Uterus (tissue), 2 donors: ENCODE results near the gene IL10RA.

Experiments
- POLR2A ChIP-seq, 2 donors: fragments of 450-650 bp; IDR thresholded peaks; one replicate each; pipeline ENCODE4 v1.6.1; 2016; ENCODE audit warnings: antibody characterized with exemption in 2 of 2, mild to moderate bottlenecking in 1 of 2, moderate library complexity in 1 of 2
- TF ChIP-seq, protein P1 (sequence below), 4 experiments: fragments of 200-600 bp in 2 of 4; fragments of 450-650 bp in 2 of 4; sonication (generic) in 2 of 4; IDR thresholded peaks; one replicate each; pipeline ENCODE4 v1.5.1; 2016 to 2019; ENCODE audit warnings: antibody characterized with exemption in 4 of 4, mild to moderate bottlenecking in 2 of 4, moderate library complexity in 1 of 4

DNA sequence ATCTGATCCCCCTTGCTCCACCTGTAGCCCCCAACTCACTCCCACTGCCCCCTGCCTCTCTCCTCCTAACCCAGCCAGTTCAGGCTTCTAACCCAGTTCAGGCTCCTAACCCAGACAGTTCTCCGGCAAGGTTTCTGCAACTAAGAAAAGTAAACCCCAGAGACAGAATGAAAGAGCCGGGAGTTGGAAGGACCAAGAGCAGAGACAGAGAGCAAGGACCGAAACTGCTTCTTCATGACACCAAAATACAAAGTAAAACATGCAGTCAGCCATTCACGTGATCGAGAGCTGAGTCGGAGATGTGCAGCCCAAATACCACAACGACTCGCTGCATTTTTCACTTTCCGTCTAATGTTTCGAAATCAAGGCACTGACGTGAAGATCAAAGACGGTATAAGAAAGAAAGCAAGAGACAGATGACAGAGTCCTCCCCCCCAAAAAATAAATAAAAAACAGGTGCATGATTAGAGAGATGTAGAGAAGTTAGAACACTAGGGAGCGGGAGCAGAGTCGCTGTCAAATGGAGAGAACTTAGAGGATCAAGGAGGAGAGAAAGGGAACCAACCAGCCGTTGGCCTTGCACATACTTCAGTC, 884 bp downstream of the IL10RA start:
- TF ChIP-seq, protein P1, sequence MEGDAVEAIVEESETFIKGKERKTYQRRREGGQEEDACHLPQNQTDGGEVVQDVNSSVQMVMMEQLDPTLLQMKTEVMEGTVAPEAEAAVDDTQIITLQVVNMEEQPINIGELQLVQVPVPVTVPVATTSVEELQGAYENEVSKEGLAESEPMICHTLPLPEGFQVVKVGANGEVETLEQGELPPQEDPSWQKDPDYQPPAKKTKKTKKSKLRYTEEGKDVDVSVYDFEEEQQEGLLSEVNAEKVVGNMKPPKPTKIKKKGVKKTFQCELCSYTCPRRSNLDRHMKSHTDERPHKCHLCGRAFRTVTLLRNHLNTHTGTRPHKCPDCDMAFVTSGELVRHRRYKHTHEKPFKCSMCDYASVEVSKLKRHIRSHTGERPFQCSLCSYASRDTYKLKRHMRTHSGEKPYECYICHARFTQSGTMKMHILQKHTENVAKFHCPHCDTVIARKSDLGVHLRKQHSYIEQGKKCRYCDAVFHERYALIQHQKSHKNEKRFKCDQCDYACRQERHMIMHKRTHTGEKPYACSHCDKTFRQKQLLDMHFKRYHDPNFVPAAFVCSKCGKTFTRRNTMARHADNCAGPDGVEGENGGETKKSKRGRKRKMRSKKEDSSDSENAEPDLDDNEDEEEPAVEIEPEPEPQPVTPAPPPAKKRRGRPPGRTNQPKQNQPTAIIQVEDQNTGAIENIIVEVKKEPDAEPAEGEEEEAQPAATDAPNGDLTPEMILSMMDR (IDR thresholded peaks at IDR 0.05): no peak
- no peak for TF ChIP-seq POLR2A (IDR thresholded peaks at IDR 0.05)
